ENCODE data around the gene CTCF.

The CTCF gene

DNA sequence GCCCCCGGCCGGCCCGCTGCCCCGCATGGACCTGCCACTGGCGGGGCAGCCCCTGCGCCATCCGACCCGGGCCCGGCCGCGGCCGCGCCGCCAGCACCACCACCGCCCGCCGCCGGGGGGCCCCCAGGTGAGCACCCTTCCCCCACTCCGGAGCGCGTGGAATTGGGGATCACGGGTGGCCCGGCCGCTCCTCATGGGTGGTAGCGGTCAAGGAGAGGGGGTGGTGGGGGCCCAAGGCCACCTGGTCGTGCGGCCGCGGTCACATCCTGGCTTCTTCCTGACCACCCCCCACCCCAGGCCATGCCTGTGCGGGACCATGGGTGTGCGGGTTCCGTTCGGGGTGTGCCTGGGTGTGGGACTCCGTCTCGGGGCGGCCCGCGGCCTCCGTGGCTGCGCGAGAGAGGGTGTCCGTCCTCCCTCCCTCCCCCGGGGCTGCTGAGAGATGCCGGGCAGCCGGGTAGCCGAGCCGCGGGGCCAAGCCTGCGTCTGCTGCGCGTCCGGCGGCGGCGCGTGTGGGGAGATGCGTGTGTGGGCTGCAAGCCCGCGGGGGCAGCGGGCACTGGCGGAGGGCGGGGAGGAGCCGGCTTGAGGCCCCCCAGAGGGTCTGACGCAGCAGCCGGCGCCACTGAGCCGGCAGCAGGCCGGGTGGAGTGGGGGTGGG lies 90.9 kb downstream of the CTCF start:
- peak overlapping the region; percentile 35 for H3K4me3 ChIP-seq (ENCODE audit: control insufficient read depth, low read depth, low read length)
- no peak for DNase-seq (ENCODE audit: low read depth)
- TF ChIP-seq, protein P1, sequence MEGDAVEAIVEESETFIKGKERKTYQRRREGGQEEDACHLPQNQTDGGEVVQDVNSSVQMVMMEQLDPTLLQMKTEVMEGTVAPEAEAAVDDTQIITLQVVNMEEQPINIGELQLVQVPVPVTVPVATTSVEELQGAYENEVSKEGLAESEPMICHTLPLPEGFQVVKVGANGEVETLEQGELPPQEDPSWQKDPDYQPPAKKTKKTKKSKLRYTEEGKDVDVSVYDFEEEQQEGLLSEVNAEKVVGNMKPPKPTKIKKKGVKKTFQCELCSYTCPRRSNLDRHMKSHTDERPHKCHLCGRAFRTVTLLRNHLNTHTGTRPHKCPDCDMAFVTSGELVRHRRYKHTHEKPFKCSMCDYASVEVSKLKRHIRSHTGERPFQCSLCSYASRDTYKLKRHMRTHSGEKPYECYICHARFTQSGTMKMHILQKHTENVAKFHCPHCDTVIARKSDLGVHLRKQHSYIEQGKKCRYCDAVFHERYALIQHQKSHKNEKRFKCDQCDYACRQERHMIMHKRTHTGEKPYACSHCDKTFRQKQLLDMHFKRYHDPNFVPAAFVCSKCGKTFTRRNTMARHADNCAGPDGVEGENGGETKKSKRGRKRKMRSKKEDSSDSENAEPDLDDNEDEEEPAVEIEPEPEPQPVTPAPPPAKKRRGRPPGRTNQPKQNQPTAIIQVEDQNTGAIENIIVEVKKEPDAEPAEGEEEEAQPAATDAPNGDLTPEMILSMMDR (conservative IDR thresholded peaks at IDR 0.05; ENCODE audit: control insufficient read depth, insufficient read depth, low read depth, low read length), result no peak

DNA sequence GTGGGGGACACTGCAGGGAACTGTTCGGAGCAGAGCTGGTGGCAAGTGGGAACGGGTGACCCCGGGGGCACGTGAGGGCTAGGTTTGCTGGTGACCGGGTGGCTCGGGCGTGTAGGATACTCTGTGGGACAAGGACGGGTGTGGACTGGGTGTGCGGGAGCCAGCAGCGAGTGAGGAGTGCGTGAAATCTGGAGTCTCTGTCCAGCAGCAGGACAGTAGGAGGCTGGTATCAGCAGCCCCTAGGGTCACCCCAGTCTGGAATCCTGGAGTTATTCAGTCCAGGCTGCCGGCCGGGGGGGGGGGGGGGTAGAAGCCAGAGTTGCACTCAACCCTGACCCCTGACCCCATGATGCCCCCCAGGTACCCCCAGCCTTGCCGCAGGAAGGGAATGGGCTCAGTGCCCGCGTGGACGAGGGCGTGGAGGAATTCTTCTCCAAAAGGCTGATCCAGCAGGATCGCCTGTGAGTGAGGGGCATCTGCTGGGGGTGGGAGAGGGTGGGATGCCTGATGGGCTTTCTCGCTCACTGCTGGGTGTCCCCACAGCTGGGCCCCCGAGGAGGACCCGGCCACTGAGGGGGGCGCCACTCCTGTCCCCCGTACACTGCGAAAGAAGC lies 91.6 kb downstream of the CTCF start:
- TF ChIP-seq, protein P1 (conservative IDR thresholded peaks at IDR 0.05; ENCODE audit: control insufficient read depth, insufficient read depth, low read depth, low read length), result no peak
- no peak for DNase-seq (ENCODE audit: low read depth)
- peak overlapping the region; percentile 13 for H3K4me3 ChIP-seq (ENCODE audit: control insufficient read depth, low read depth, low read length)

DNA sequence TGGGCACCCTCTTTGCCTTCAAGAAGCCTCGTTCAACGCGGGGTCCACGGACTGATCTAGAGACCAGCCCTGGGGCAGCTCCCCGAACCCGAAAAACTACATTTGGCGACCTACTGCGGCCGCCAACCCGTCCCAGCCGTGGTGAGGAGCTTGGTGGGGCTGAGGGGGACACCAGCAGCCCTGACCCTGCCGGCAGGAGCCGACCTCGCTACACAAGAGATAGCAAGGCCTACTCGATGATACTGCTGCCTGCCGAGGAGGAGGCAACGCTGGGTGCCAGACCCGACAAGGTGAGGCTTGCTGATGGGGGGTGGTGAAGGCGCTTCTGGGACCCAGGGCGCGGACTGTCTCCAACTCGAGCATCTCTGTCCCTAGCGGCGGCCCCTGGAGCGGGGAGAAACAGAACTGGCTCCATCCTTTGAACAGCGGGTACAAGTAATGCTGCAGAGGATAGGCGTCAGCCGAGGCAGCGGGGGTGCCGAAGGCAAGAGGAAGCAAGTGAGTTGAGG lies 92.1 kb downstream of the CTCF start:
- TF ChIP-seq, protein P1 (conservative IDR thresholded peaks at IDR 0.05; ENCODE audit: control insufficient read depth, insufficient read depth, low read depth, low read length), result no peak
- no peak overlapping the region for H3K4me3 ChIP-seq (ENCODE audit: control insufficient read depth, low read depth, low read length)

DNA sequence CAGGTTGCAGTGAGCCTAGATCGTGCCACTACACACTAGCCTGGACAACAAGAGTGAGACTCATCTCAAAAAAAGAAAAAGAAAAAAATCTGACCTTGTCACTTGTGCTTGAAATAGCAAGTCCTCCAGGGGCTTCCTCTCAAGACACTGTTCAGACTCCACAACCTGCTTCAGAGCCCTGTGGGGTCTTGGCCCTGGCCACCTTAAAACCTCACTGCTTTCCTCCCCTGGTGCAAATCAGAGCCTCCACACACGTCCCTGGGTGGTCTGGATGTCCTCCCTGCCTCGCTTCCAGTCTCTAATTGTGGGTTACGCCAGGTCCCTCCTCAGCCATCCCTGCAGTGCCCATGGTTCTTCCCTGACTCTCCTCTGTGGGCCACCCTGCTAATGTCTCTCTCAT lies 93.0 kb downstream of the CTCF start:
- TF ChIP-seq, protein P1 (conservative IDR thresholded peaks at IDR 0.05; ENCODE audit: control insufficient read depth, insufficient read depth, low read depth, low read length), result no peak
- no peak for DNase-seq (ENCODE audit: low read depth)
- H3K4me3 ChIP-seq (ENCODE audit: control insufficient read depth, low read depth, low read length), result no peak overlapping the region

More for the DNA sequence above, 92.1 kb downstream of the CTCF start:
- no peak for DNase-seq (ENCODE audit: low read depth)

DNA sequence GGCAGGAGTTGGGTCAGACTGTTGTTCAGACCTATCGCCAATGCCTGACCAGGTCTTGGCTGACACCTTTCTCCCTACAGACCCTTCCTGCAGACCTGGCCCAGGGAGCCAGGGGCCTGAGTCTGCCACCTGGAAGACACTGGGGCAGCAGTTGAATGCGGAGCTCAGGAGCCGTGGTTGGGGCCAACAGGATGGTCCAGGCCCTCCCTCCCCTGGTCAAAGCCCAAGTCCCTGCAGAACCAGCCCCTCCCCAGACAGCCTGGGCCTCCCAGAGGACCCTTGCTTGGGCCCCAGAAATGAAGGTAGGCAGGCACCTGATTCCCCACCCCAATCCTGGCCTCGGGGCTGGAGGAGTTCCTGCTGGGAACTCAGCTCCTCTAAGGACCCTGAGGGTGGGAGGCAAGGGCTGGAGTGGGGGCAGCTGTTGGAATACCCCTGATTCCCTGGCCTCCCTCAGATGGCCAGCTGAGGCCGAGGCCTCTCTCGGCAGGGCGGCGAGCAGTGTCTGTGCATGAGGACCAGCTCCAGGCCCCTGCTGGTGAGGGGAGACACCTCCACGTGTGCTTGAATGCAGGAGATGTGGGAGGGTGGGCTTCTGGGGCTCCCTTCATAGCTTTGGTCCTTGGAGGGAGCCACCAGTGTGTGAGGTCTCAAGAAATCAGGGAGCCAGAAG lies 94.2 kb downstream of the CTCF start:
- no peak for DNase-seq (ENCODE audit: low read depth)
- no peak overlapping the region for H3K4me3 ChIP-seq (ENCODE audit: control insufficient read depth, low read depth, low read length)
- TF ChIP-seq, protein P1 (conservative IDR thresholded peaks at IDR 0.05; ENCODE audit: control insufficient read depth, insufficient read depth, low read depth, low read length), result no peak

DNA sequence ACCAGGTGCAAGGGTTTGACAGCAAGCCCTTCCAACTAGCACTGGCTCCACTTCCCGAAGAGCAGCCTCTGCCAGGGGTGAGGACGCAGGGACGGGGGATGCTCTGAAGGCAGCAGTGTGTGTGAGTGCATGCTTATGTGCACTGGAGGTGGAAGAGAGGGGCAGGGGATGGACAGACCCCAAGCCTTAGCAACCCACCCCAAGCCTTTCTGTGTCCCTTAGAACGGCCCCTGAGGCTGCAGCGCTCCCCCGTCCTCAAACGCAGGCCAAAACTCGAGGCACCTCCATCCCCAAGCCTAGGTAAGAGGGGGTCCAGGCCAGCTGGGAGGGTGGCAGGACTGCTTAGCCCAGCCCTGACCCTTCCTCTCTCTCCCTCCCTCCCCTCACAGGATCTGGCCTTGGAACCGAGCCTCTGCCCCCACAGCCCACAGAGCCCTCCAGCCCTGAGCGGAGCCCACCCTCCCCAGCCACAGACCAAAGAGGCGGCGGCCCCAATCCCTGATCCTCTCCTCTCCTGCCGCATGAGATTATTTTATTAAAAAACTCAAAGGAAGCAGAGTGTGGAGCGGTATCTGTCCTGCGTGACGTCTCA lies 94.8 kb downstream of the CTCF start:
- H3K4me3 ChIP-seq (ENCODE audit: control insufficient read depth, low read depth, low read length), result no peak overlapping the region
- TF ChIP-seq, protein P1 (conservative IDR thresholded peaks at IDR 0.05; ENCODE audit: control insufficient read depth, insufficient read depth, low read depth, low read length), result no peak
- no peak for DNase-seq (ENCODE audit: low read depth)

All from fibroblast of mammary gland (primary cell).